Kidney (tissue), 14 donors: Measurements from ENCODE around the gene CSNK1G2. TPM values are rescaled to one million over a fixed set of nuclear protein-coding genes. Genes with fewer than 3 reads are reported as not detected.

Experiments used
- DNase-seq, 5 donors: peaks; one replicate each; pipeline ENCODE4 v3.0.0-alpha.2; 2013 to 2020
- FAIRE-seq: peaks from 2 replicates; lab custom pipeline; 2012; peaks lifted over from hg19 to GRCh38; lab: Jason Lieb, UNC
- H3K27ac ChIP-seq, 2 donors: one replicate each; pipeline ENCODE4 v1.7.0; 2013; ENCODE audit warnings: low read depth in 2 of 2, low read length in 2 of 2, inconsistent platforms in 1 of 2
- H3K27me3 ChIP-seq: one replicate; pipeline ENCODE4 v1.7.1; 2013; ENCODE audit warnings: low read length, inconsistent platforms; ENCODE audit not compliant: control insufficient read depth, insufficient read depth
- H3K36me3 ChIP-seq, 3 donors: one replicate each; pipeline versions ENCODE4 v1.7.0 to v1.7.1; 2013; ENCODE audit warnings: low read length in 3 of 3, control low read depth in 1 of 3, inconsistent platforms in 1 of 3; ENCODE audit not compliant: insufficient read depth in 3 of 3, control insufficient read depth in 2 of 3
- H3K4me1 ChIP-seq, 3 donors: one replicate each; pipeline versions ENCODE4 v1.7.0 to v1.7.1; 2013; ENCODE audit warnings: low read length in 3 of 3, inconsistent platforms in 1 of 3, low read depth in 1 of 3; ENCODE audit not compliant: control insufficient read depth in 2 of 3, insufficient read depth in 2 of 3
- H3K4me3 ChIP-seq, 3 donors: one replicate each; pipeline versions ENCODE4 v1.7.0 to v1.8.1; 2013; ENCODE audit warnings: low read length in 3 of 3, control low read depth in 1 of 3, inconsistent platforms in 1 of 3
- H3K9ac ChIP-seq, 3 donors: one replicate each; pipeline versions ENCODE4 v1.7.0 to v1.7.1; 2013; ENCODE audit warnings: low read length in 3 of 3, control low read depth in 1 of 3, inconsistent platforms in 1 of 3
- H3K9me3 ChIP-seq, 3 donors: one replicate each; pipeline versions ENCODE4 v1.7.0 to v1.7.1; 2013; ENCODE audit warnings: low read length in 3 of 3, control low read depth in 1 of 3, inconsistent platforms in 1 of 3; ENCODE audit not compliant: control insufficient read depth in 2 of 3, insufficient read depth in 1 of 3
- intact Hi-C: fragments of 100-400 bp; cut with DNase I; formaldehyde crosslinking; loops from one replicate; pipeline ENCODE4 v1.11.1; 2022
- polyA plus RNA-seq: library from polyadenylated mRNA; stranded (reverse); fragments of 350-450 nt; fragmentation: Illumina TruSeq; extraction: RNeasy Lipid Tissue Mini Kit (QIAGEN cat#74804); gene quantifications from one replicate; pipeline ENCODE4 v1.2.3, GENCODE V29; 2014; ENCODE audit warnings: low read depth, low replicate concordance; ENCODE audit not compliant: insufficient read depth
- total RNA-seq: library from RNA; stranded (reverse); fragmentation: NEBNext Ultra II Directional; extraction: Animal tissue kit (Norgen Biotek cat#: 25700); gene quantifications from one replicate; pipeline ENCODE4 v1.2.1, GENCODE V29; 2021
- TF ChIP-seq, protein P1 (sequence below): IDR thresholded peaks from 3 replicates; pipeline ENCODE4 v1.5.1; 2012; ENCODE audit warnings: mild to moderate bottlenecking, moderate library complexity, borderline replicate concordance; ENCODE audit not compliant: insufficient read depth; ENCODE audit errors: extremely low read depth
- donor health status: control.
- donor health status: control.
- donor health status: control.
- donor health status: control.
- donor health status: control.
- donor health status: DM: yes; HTN: yes; CAD: no.
- donor health status: Normal renal cell carcinoma (clear cell type).

CSNK1G2 gene
- total and polyA plus RNA-seq, 2 donors from 2014 or later: 33.1 to 66.2 TPM

DNA sequence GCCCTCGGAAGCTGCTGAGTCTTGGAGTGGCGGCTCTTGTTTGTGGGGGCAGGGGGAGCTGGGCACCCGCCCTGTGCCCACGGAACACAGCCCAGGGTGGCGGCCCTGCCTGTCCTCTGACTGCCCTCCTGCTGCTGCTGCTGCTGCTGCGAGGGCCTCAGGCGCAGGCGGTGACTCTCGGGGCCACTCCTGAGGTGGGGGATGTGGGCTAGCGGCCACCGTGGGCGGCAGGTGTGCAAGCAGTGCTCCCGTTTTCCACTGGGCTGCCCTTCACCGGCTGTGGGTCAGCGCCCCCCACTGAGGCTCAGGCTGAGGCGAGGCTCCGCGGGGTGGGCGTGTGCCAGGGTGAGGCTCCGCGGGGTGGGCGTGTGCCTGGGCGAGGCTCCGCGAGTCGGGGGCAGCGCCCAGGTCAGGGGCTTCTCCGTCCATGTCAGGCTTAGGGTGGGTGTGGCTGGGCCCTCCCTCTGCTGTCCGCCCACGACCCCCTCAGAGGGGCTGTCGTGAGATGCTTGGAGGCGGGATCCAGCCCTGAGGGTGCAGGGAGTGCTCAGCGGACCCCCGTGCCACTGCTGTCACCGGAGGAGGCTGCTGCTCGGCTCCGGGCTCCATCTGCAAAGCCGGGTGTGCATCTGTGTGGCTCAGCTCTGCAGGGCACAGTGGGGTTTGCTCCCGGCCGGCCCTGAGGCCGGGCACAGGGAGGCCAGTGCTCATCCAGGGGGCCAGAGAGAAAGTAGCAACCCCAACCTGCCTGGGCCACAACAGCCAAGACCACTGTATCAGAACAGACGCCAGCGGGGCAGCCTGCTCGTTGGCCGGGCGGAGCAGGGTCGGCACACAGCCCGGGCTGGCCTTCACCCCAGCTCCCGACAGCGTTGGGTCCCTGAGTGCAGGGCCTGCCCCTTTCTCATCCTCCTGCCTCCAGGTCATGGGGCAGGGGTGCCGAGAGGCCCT, 14.5 kb downstream of the CSNK1G2 start:
- Histone ChIP-seq H3K9ac (no peak overlapping the region), H3K27me3 (no peaks in the 10 kb centered on the region), H3K4me1 (no peaks in the 10 kb centered on the region), H3K9me3 (no peaks in the 10 kb centered on the region), H3K4me3 (no peak overlapping the region), H3K27ac (no peak overlapping the region), H3K36me3 (no peaks in the 10 kb centered on the region)
- TF ChIP-seq, protein P1, sequence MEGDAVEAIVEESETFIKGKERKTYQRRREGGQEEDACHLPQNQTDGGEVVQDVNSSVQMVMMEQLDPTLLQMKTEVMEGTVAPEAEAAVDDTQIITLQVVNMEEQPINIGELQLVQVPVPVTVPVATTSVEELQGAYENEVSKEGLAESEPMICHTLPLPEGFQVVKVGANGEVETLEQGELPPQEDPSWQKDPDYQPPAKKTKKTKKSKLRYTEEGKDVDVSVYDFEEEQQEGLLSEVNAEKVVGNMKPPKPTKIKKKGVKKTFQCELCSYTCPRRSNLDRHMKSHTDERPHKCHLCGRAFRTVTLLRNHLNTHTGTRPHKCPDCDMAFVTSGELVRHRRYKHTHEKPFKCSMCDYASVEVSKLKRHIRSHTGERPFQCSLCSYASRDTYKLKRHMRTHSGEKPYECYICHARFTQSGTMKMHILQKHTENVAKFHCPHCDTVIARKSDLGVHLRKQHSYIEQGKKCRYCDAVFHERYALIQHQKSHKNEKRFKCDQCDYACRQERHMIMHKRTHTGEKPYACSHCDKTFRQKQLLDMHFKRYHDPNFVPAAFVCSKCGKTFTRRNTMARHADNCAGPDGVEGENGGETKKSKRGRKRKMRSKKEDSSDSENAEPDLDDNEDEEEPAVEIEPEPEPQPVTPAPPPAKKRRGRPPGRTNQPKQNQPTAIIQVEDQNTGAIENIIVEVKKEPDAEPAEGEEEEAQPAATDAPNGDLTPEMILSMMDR: no peak
- intact Hi-C loops: no loop called here
- FAIRE-seq (no peak), DNase-seq (peak in 1 of 5 donors; percentile 63)

DNA sequence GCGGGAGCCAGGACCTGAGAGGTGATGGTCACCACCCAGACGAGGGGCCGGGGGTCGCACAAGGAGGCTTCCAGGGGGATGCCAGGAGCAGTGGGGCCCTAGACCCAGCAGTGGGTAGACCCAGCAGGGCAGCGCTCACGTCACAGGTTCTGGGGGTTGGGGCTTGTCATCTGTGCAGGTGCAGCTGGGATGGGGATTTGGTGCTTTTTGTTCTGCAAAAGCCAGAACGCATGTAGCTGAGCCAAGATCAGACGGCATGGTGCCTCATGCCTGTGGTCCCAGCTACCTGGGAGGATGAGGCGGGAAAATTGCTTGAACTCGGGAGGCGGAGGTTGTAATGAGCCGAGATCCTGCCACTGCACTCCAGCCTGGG, 15.1 kb downstream of the CSNK1G2 start:
- Histone ChIP-seq H3K9ac (no peak overlapping the region), H3K4me3 (no peak overlapping the region)
- FAIRE-seq: no peak

DNA sequence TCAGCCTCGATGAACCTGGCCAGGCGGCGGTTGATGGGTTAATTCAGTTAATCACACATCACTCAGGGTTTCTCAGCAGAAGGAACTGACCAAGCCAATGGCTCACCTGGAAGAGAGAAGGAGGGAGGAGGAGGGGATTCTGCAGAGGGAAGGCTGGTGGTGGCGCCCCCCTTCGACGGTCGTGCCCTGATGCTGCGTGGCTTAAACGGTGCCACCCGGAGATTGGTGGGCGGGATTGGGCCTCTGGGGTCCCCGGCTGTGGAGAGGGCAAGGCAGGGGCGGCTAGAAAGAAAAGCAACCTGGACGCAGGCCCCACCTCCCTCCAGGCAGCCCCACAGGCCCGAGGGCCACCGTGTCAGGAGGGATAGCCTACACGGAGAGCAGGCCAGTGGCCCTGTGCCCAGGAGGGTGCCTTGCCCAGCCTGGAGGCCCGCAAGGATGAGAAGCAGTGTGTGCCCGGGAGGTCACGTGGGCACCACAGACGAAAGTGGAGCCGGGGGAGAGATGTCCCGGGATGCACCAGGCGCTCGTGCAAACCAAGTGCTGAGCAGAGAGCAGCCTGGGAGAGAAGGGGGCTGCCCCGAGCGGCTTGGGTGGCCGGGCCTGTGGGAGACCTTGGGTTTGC, 16.0 kb downstream of the CSNK1G2 start:
- H3K9ac ChIP-seq: no peak overlapping the region
- TF ChIP-seq, protein P1: no peak
- DNase-seq: peak in 1 of 5 donors; percentile 63
- H3K9me3 ChIP-seq: no peaks in the 10 kb centered on the region
- no peaks in the 10 kb centered on the region for H3K27me3 ChIP-seq
- no peak for FAIRE-seq
- intact Hi-C loops: no loop called here
- H3K27ac ChIP-seq: no peak overlapping the region
- no peaks in the 10 kb centered on the region for H3K36me3 ChIP-seq
- peaks cover 0 to 10% (median 2%) of the 10 kb centered on the region in 3 donors for H3K4me1 ChIP-seq
- no peak overlapping the region for H3K4me3 ChIP-seq

More for the DNA sequence above, 15.1 kb downstream of the CSNK1G2 start:
- no peaks in the 10 kb centered on the region for H3K9me3 ChIP-seq
- intact Hi-C loops: no loop called here
- no peaks in the 10 kb centered on the region for H3K27me3 ChIP-seq
- H3K4me1 ChIP-seq: peaks cover 0 to 4% (median 0%) of the 10 kb centered on the region in 3 donors
- no peak overlapping the region for H3K27ac ChIP-seq
- no peak for DNase-seq
- TF ChIP-seq, protein P1: no peak
- H3K36me3 ChIP-seq: no peaks in the 10 kb centered on the region
